ENCODE results near the gene PTTG1IP. TPM values are rescaled to one million over a fixed set of nuclear protein-coding genes. Genes with fewer than 3 reads are reported as not detected.

The PTTG1IP gene
- total and polyA plus RNA-seq, 2 of the 4 experiments (the other 2 are of a cell fraction) = 167 to 194 TPM

GRCh38 chr21:44838951-44839350 lies 34.5 kb downstream of the PTTG1IP start:
- no peak overlapping the region for H3K4me3 ChIP-seq (ENCODE audit: insufficient read depth, low read depth, low read length)
- no peak overlapping the region for H3K4ac ChIP-seq (ENCODE audit: low read depth, low read length)
- no peak overlapping the region for H4K91ac ChIP-seq (ENCODE audit: insufficient read depth, low read depth, low read length)
- no peak overlapping the region for H3K18ac ChIP-seq (ENCODE audit: low read depth, low read length)
- H3K9me3 ChIP-seq (ENCODE audit: control insufficient read depth, insufficient read depth, low read length) = no peaks in the 10 kb centered on the region
- peaks cover 5% of the 10 kb centered on the region; the same call in 1 of the 2 replicates for H3K4me1 ChIP-seq (ENCODE audit: control insufficient read depth, insufficient read depth, low read length)
- no peak overlapping the region for H4K5ac ChIP-seq (ENCODE audit: low read depth, low read length)
- dilution Hi-C loops (cut with HindIII; ENCODE audit: low sequenced_read_pairs, unreplicated experiment) = no loop called here
- H3K27ac ChIP-seq (ENCODE audit: insufficient read depth, low read length) = no peak overlapping the region
- H4K20me1 ChIP-seq (ENCODE audit: insufficient read depth, low read length) = no peaks in the 10 kb centered on the region
- no peaks in the 10 kb centered on the region for H3K36me3 ChIP-seq (ENCODE audit: control insufficient read depth, insufficient read depth, low read length)
- no peak overlapping the region for H4K8ac ChIP-seq (ENCODE audit: low read depth in 2 of 2, low read length in 2 of 2)
- H2AFZ ChIP-seq (replicated peaks; ENCODE audit: low read length, poor library complexity) = no peak overlapping the region
- H3K23ac ChIP-seq (ENCODE audit: low read depth, low read length) = no peak overlapping the region
- DNase-seq = no peak
- no peak for ATAC-seq (ENCODE audit: low read depth)
- H3K56ac ChIP-seq (ENCODE audit: extremely low read depth, insufficient read depth, low read length) = no peak overlapping the region
- H2BK20ac ChIP-seq (ENCODE audit: low read depth, low read length) = no peak overlapping the region
- TF ChIP-seq FOS (IDR thresholded peaks at IDR 0.05; ENCODE audit: low read depth, low read length) (no peak), RAD21 (IDR thresholded peaks at IDR 0.05; ENCODE audit: low read length) (no peak), RFX5 (IDR thresholded peaks at IDR 0.05; ENCODE audit: low read depth, low read length) (no peak), POLR2A (IDR thresholded peaks at IDR 0.05; ENCODE audit: low read depth, low read length) (no peak), MXI1 (IDR thresholded peaks at IDR 0.05; ENCODE audit: borderline replicate concordance, low read depth, low read length) (no peak), MAFK (IDR thresholded peaks at IDR 0.05; ENCODE audit: low read depth, low read length) (no peak), CTCF (conservative IDR thresholded peaks at IDR 0.05; ENCODE audit: low read depth, low read length) (no peak), USF2 (IDR thresholded peaks at IDR 0.05; ENCODE audit: low read depth, low read length) (no peak), BHLHE40 (IDR thresholded peaks at IDR 0.05; ENCODE audit: low read depth, low read length) (no peak), MAZ (IDR thresholded peaks at IDR 0.05; ENCODE audit: borderline replicate concordance, low read depth, low read length) (no peak), NFE2L2 (IDR thresholded peaks at IDR 0.05; ENCODE audit: low read depth, low read length) (no peak), RCOR1 (IDR thresholded peaks at IDR 0.05; ENCODE audit: insufficient replicate concordance, low read length) (no peak), CHD1 (IDR thresholded peaks at IDR 0.05; ENCODE audit: low read depth, low read length) (no peak), CEBPB (IDR thresholded peaks at IDR 0.05; ENCODE audit: low read depth, low read length) (no peak), SMC3 (IDR thresholded peaks at IDR 0.05; ENCODE audit: low read depth, low read length) (no peak), ELK1 (IDR thresholded peaks at IDR 0.05; ENCODE audit: borderline replicate concordance, low read depth, low read length) (no peak)
- intact Hi-C loops (cut with micrococcal nuclease) = no loop called here
- BruUV-seq (replicated peaks) = no TSS peak
- H3K9me1 ChIP-seq (ENCODE audit: insufficient read depth, low read length) = no peaks in the 10 kb centered on the region
- no peak overlapping the region for H3K4me2 ChIP-seq (ENCODE audit: low read depth, low read length)
- no peak overlapping the region for H3K14ac ChIP-seq (replicated peaks; ENCODE audit: low read depth, low read length)
- H2AK9ac ChIP-seq (replicated peaks; ENCODE audit: low read depth, low read length, poor library complexity) = no peak overlapping the region
- H2AK5ac ChIP-seq (ENCODE audit: low read depth, low read length) = no peak overlapping the region
- no peak overlapping the region for H2BK15ac ChIP-seq (ENCODE audit: low read depth, low read length)
- ChIA-PET POLR2A (ENCODE audit: unreplicated experiment) (no interaction called here), CTCF (no interaction called here)
- no peak overlapping the region for H2BK120ac ChIP-seq (ENCODE audit: low read depth, low read length)
- no peaks in the 10 kb centered on the region for H3K79me1 ChIP-seq (ENCODE audit: low read depth in 1 of 2, low read length in 2 of 2)
- WGBS, 2 experiments (ENCODE audit: extremely low coverage in 2 of 2, insufficient read length in 1 of 2) = 80% methylated on average over 8 of the region's 9 CpGs; no CpG with 5 or more reads in 1 of the 2 experiments
- no peak overlapping the region for H2BK5ac ChIP-seq (ENCODE audit: low read depth, low read length, poor library complexity, severe bottlenecking)
- H3K9ac ChIP-seq (ENCODE audit: low read depth, low read length) = no peak overlapping the region
- H3K27me3 ChIP-seq (ENCODE audit: control insufficient read depth, insufficient read depth, low read length) = peaks cover 30% of the 10 kb centered on the region
- in situ Hi-C loops (cut with MboI; ENCODE audit: low sequenced_read_pairs) = no loop called here

All from IMR-90 (cell line).